ENCODE data around the gene STK17A. TPM values are rescaled to one million over a fixed set of nuclear protein-coding genes. Genes with fewer than 3 reads are reported as not detected.
"Not testable (repeated sequence)": the region's sequence is repeated elsewhere in the genome, so short reads cannot be mapped to it uniquely, and the experiment has no call there.

STK17A gene
- total RNA-seq, 1 experiment from 2014 or later, result 9.8 TPM

DNA sequence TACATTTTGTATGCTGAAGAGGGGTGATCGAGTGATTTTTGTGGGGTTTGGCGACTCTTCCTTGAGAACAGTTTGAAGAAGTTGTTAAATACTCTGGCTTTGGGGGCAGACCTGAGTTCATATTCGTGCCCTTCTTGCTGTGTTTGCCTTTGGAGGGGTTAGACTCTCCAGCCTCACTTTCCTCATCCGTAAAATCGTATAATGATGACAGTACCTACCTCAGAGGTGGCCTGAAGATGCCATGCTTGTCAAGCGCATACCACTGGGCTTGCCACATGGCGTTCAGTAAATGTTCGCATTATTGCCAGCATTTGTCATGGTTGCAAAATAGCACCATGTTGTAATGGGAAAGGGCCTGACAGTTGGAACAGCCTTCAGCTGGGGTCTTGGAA, 1.3 kb downstream of the STK17A start:
- Histone ChIP-seq H2BK20ac (ENCODE audit: low read depth, low read length, poor library complexity, severe bottlenecking) (no peak overlapping the region), H3K4me1 (ENCODE audit: insufficient read depth, low read length) (peaks cover 5% of the 10 kb centered on the region; the same call in 1 of the 2 replicates), H2AK5ac (ENCODE audit: insufficient read length, low read length) (no peak overlapping the region), H3K9me3 (ENCODE audit: control insufficient read depth, low read depth, low read length) (no peaks in the 10 kb centered on the region), H3K27me3 (ENCODE audit: insufficient read depth, low read length) (no peaks in the 10 kb centered on the region; the same call in 1 of the 2 replicates), H3K14ac (ENCODE audit: insufficient read depth, low read length) (no peak overlapping the region), H2BK15ac (ENCODE audit: low read depth, low read length) (no peak overlapping the region), H4K91ac (ENCODE audit: insufficient read length, low read depth, low read length) (no peak overlapping the region), H3K23me2 (ENCODE audit: insufficient read length, low read depth, low read length, poor library complexity, severe bottlenecking) (peaks cover 12% of the 10 kb centered on the region), H3T11ph (ENCODE audit: low read length) (no peak overlapping the region), H2BK5ac (ENCODE audit: insufficient read length, low read length) (no peak overlapping the region), H3K27ac (ENCODE audit: insufficient read length, low read depth, low read length) (no peak overlapping the region), H2AFZ (ENCODE audit: low read length) (no peak overlapping the region), H4K8ac (replicated peaks; ENCODE audit: insufficient read length, low read depth, low read length) (no peak overlapping the region), H3K9ac (ENCODE audit: extremely low read depth, insufficient read length, low read length) (peak overlapping the region; percentile 57), H2BK120ac (ENCODE audit: low read depth, low read length, poor library complexity, severe bottlenecking) (no peak overlapping the region), H3K4ac (ENCODE audit: low read depth, low read length) (no peak overlapping the region), H3K23ac (ENCODE audit: insufficient read length, low read depth, low read length) (no peak overlapping the region), H3K79me2 (ENCODE audit: insufficient read depth, low read length) (peaks cover 2% of the 10 kb centered on the region; the same call in 1 of the 2 replicates), H3K79me1 (ENCODE audit: insufficient read depth, low read depth, low read length, poor library complexity, severe bottlenecking) (no peaks in the 10 kb centered on the region), H4K5ac (ENCODE audit: insufficient read length, low read depth, low read length) (no peak overlapping the region), H3K56ac (ENCODE audit: insufficient read length, low read depth, low read length) (no peak overlapping the region), H2BK12ac (ENCODE audit: insufficient read length, low read depth, low read length) (no peak overlapping the region), H3K4me2 (ENCODE audit: insufficient read depth, insufficient read length, low read length) (peak overlapping the region; percentile 70), H3K18ac (ENCODE audit: insufficient read length, low read depth, low read length) (no peak overlapping the region), H4K20me1 (ENCODE audit: control insufficient read depth, insufficient read depth, insufficient read length) (no peaks in the 10 kb centered on the region)
- H3K27ac Mint-ChIP-seq, result no peak overlapping the region
- no peak for DNase-seq
- peaks cover 29 to 34% of the 10 kb centered on the region in 2 experiments for H3K4me1 Mint-ChIP-seq
- peaks cover 0 to 3% of the 10 kb centered on the region in 2 experiments; a peak in 2 of 5 replicates for H3K9me3 Mint-ChIP-seq
- H3K36me3 Mint-ChIP-seq (ENCODE audit: insufficient read depth in 1 of 3, low read depth in 3 of 3), result no peaks in the 10 kb centered on the region; a peak in 1 of 7 replicates
- TF ChIP-seq, protein P1, sequence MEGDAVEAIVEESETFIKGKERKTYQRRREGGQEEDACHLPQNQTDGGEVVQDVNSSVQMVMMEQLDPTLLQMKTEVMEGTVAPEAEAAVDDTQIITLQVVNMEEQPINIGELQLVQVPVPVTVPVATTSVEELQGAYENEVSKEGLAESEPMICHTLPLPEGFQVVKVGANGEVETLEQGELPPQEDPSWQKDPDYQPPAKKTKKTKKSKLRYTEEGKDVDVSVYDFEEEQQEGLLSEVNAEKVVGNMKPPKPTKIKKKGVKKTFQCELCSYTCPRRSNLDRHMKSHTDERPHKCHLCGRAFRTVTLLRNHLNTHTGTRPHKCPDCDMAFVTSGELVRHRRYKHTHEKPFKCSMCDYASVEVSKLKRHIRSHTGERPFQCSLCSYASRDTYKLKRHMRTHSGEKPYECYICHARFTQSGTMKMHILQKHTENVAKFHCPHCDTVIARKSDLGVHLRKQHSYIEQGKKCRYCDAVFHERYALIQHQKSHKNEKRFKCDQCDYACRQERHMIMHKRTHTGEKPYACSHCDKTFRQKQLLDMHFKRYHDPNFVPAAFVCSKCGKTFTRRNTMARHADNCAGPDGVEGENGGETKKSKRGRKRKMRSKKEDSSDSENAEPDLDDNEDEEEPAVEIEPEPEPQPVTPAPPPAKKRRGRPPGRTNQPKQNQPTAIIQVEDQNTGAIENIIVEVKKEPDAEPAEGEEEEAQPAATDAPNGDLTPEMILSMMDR (conservative IDR thresholded peaks at IDR 0.05), result no peak; the same call in 2 of the 3 replicates
- H3K27me3 Mint-ChIP-seq (ENCODE audit: low read depth), result peaks cover 11% of the 10 kb centered on the region
- WGBS (ENCODE audit: extremely low coverage, insufficient read length, low lambda C conversion rate), result no CpG with 5 or more reads among the region's 8 CpGs
- peak overlapping the region; percentile 78 to 89 for H3K4me3 Mint-ChIP-seq

DNA sequence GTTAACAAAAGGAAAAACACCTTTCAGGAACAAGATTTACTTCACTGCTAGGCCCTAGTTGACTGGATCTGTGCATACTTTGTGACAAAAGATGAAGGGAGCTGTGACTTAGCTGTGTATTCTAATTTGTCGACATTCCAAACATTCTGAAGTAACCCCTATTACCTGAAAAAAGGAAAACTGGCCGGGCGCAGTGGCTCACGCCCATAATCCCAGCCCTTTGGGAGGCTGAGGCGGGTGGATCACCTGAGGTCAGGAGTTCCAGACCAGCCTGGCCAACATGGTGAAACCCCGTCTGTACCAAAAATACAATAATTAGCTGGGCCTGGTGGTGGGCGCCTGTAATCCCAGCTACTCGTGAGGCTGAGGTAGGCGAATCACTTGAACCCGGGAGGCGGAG, 1.8 kb downstream of the STK17A start:
- not testable (repeated sequence) for H3K14ac ChIP-seq (ENCODE audit: insufficient read depth, low read length); H2AFZ ChIP-seq (ENCODE audit: low read length); H3K23ac ChIP-seq (ENCODE audit: insufficient read length, low read depth, low read length); H3K79me1 ChIP-seq (ENCODE audit: insufficient read depth, low read depth, low read length, poor library complexity, severe bottlenecking); H2BK20ac ChIP-seq (ENCODE audit: low read depth, low read length, poor library complexity, severe bottlenecking); H4K5ac ChIP-seq (ENCODE audit: insufficient read length, low read depth, low read length); H4K20me1 ChIP-seq (ENCODE audit: control insufficient read depth, insufficient read depth, insufficient read length); H2BK12ac ChIP-seq (ENCODE audit: insufficient read length, low read depth, low read length); H3K9ac ChIP-seq (ENCODE audit: extremely low read depth, insufficient read length, low read length); H2AK5ac ChIP-seq (ENCODE audit: insufficient read length, low read length); H4K8ac ChIP-seq (replicated peaks; ENCODE audit: insufficient read length, low read depth, low read length); H2BK5ac ChIP-seq (ENCODE audit: insufficient read length, low read length); H3T11ph ChIP-seq (ENCODE audit: low read length); H3K79me2 ChIP-seq (ENCODE audit: insufficient read depth, low read length); H3K56ac ChIP-seq (ENCODE audit: insufficient read length, low read depth, low read length); H3K4me1 ChIP-seq (ENCODE audit: insufficient read depth, low read length); H3K27me3 ChIP-seq (ENCODE audit: insufficient read depth, low read length); H3K27ac Mint-ChIP-seq; H3K18ac ChIP-seq (ENCODE audit: insufficient read length, low read depth, low read length); DNase-seq; H4K91ac ChIP-seq (ENCODE audit: insufficient read length, low read depth, low read length); H3K27ac ChIP-seq (ENCODE audit: insufficient read length, low read depth, low read length); H3K4ac ChIP-seq (ENCODE audit: low read depth, low read length); H2BK15ac ChIP-seq (ENCODE audit: low read depth, low read length); H3K9me3 Mint-ChIP-seq; H3K9me3 ChIP-seq (ENCODE audit: control insufficient read depth, low read depth, low read length); H2BK120ac ChIP-seq (ENCODE audit: low read depth, low read length, poor library complexity, severe bottlenecking); H3K36me3 Mint-ChIP-seq (ENCODE audit: insufficient read depth in 1 of 3, low read depth in 3 of 3)
- no CpG with 5 or more reads among the region's 11 CpGs for WGBS (ENCODE audit: extremely low coverage, insufficient read length, low lambda C conversion rate)
- Histone ChIP-seq H3K23me2 (ENCODE audit: insufficient read length, low read depth, low read length, poor library complexity, severe bottlenecking) (peaks cover 12% of the 10 kb centered on the region), H3K4me2 (ENCODE audit: insufficient read depth, insufficient read length, low read length) (peak overlapping the region; percentile 70)
- peak overlapping the region; percentile 78 to 89; a peak in 3 of 5 replicates for H3K4me3 Mint-ChIP-seq
- H3K27me3 Mint-ChIP-seq (ENCODE audit: low read depth), result peaks cover 11% of the 10 kb centered on the region
- peaks cover 29 to 34% of the 10 kb centered on the region in 2 experiments for H3K4me1 Mint-ChIP-seq

Measured in H9 (cell line).